ENCODE data around the gene GRK6.

GRK6 gene

GRCh38 chr5:177427211-177427822 is 841 bp downstream of the GRK6 start:
- DNase-seq, result no peak

GRCh38 chr5:177427919-177428573 is 1.6 kb downstream of the GRK6 start:
- DNase-seq, result no peak

GRCh38 chr5:177428574-177429217 is 2.2 kb downstream of the GRK6 start:
- no peak for DNase-seq

GRCh38 chr5:177429248-177430040 is 3.0 kb downstream of the GRK6 start:
- no peak for DNase-seq

- DNase-seq, result no peak
Measured at GRCh38 chr5:177430140-177430951, 3.9 kb downstream of the GRK6 start.

- no peak for DNase-seq
Measured at GRCh38 chr5:177430972-177431316, 4.5 kb downstream of the GRK6 start.

DNA sequence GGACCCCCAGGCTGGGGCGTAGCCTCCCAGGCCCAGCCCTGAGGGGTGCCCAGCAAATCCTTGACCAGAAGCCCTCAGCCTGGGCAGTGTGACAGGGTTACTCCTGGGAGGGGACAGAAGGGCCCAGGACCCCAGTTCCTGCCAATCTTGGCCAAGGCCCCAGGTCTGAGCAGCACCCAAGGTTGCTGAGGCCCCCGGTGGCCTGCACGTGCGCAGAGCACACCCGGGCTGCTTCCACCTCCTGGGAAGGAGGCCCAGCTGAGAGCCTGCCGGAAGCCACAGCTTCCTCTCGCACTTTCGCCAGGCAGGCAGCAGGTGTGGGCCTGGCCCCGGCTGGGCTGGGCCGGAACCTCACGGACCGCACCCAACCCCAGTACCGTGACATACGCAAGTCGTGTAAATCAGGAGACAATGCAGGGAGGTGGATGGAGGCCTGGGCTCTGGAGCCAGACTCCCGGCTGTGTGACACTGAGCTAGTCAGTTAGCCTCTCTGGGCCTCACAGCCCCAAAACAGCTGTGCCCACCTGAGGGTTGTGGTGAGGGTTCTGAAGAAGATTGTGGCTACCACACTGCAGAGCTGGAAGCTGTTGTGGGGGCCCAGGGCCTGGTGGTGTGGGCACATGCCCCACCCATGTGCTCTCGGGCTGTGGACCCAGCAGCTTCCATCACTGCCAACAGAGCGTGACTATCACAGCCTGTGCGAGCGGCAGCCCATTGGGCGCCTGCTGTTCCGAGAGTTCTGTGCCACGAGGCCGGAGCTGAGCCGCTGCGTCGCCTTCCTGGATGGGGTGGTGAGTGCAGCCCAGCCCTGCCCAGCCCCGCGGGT is 5.1 kb downstream of the GRK6 start:
- DNase-seq, result no peak

DNA sequence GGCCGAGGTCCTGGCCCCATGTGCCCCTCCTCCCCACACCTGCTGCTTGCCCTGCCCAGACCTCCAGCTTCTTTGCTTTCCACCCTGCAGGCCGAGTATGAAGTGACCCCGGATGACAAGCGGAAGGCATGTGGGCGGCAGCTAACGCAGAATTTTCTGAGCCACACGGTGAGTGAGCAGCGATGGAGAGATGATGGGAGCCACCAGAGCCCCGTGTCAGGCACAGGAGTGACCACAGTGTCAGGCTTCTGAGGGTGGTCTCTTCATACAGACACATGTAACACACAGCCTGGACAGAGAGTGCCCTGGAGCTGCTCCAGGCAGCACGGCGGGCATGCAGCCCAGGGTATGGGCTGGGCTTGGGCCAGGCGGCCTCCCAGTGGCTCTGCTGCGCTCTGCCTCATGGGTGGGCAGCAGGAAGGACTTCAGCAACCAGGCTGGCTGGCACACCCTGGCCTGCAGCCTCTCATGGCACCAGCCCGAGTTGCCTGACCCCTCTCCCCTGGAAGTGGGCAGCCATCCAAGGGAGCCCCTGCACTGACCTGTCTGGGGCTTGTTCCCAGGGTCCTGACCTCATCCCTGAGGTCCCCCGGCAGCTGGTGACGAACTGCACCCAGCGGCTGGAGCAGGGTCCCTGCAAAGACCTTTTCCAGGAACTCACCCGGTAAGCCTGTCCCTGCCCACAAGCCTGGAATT is 5.8 kb downstream of the GRK6 start:
- no peak for DNase-seq

DNA sequence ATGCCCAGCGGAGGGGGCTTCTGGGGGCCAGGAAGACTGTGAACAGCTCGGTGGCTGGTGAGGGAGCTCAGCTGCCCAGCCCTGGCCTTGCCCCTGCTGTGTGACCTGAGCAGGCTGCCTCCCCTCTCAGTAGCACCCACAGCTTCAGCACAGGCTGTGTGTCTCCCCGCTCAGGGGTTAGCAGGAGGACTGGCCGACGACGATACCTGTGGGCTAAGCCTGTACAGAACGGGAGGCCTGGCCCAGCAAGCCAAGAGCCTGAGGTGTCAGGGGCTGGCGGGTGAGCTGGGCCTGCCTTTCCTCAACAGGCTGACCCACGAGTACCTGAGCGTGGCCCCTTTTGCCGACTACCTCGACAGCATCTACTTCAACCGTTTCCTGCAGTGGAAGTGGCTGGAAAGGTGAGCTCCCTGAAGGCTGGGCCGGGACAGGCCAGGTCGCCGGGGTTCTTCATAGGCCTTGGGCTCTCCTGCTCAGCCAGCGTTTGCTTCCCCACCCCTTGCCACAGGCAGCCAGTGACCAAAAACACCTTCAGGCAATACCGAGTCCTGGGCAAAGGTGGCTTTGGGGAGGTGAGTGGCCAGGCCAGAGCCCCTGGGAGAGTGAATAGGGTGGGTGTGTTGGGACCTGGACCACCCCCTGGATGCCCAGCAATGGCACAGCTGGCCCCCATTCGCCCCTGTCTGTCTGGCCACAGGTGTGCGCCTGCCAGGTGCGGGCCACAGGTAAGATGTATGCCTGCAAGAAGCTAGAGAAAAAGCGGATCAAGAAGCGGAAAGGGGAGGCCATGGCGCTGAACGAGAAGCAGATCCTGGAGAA is 6.6 kb downstream of the GRK6 start:
- DNase-seq, result no peak

- DNase-seq, result no peak
Measured at GRCh38 chr5:177433658-177434217, 7.3 kb downstream of the GRK6 start.

- no peak for DNase-seq
Measured at GRCh38 chr5:177434437-177434836, 8.0 kb downstream of the GRK6 start.

- no peak for DNase-seq
Measured at GRCh38 chr5:177434942-177435738, 8.7 kb downstream of the GRK6 start.

- no peak for DNase-seq
Measured at GRCh38 chr5:177435847-177436536, 9.5 kb downstream of the GRK6 start.

- DNase-seq, result no peak
Measured at GRCh38 chr5:177437623-177438022, 11.1 kb downstream of the GRK6 start.

- DNase-seq, result no peak
Measured at GRCh38 chr5:177438468-177438867, 12.0 kb downstream of the GRK6 start.

DNA sequence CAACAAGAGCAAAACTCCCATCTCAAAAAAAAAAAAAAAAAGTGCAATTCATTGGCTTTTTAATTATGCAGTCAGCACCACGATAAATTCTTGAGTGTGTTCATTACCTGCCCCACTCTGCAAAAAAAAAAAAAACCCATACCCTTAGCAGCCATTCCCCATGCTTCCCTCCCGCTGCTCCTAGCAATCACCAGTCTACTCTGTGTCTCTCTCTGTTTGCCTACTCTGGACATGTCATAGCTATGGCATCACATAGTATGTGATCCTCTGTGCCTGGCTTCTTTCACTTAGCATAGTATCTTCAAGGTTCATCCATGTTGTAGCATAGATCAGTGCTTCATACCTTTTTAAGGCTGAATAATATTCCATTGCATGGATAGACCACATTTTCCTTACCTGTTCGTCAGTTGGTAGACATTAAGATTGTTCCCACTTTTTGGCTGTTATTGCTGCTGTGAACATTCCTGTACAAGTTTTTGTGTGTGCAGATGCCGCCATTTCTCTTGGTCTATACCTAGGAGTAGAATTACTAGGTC is 13.1 kb downstream of the GRK6 start:
- no peak for DNase-seq

DNA sequence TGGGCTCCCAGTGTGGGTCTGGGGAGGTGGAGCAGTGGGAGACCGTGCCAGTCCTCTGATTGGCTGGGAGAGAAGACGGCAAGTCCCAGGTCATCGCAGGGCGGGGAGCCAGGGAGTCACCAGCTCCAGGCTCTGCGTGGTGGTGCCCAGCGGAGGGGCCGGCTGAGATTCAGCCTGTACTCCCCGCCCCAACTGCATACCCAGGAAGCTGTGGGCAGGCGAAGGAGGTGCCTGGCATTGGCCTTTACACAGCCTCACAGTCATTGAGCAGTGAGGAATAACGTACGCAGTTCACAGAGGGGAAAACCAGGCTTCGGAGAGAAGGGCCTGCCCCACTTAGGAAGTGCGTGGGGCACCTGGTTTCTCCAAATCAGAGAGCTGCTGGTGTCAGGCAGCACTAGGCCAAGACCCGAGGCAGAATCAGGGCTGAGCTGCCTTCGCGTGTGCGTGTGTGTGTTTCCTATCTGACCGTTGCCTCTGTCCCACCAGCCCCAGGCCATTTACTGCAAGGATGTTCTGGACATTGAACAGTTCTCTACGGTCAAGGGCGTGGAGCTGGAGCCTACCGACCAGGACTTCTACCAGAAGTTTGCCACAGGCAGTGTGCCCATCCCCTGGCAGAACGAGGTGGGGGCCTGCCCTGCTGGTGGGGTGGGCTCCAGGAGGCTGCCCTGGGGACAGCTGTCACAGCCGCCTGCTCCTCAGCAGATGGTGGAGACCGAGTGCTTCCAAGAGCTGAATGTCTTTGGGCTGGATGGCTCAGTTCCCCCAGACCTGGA is 13.9 kb downstream of the GRK6 start:
- DNase-seq, result no peak
